Left ventricle myocardium superior (tissue), 1 donor: ENCODE results near the gene SHLD1. TPM values are rescaled to one million over a fixed set of nuclear protein-coding genes. Genes with fewer than 3 reads are reported as not detected.
"Not testable (repeated sequence)": the region's sequence is repeated elsewhere in the genome, so short reads cannot be mapped to it uniquely, and the experiment has no call there.

ENCODE experiments used
- ATAC-seq: fragments of 200-7000 bp; cut with Tn5 transposase; one replicate; pipeline ENCODE4 v1.9.1; 2020; ENCODE audit warnings: mild to moderate bottlenecking, moderate library complexity
- DNase-seq: peaks from one replicate; pipeline ENCODE4 v3.0.0-alpha.2; 2020
- intact Hi-C: fragments of 100-400 bp; cut with micrococcal nuclease; formaldehyde crosslinking; loops from one replicate; pipeline ENCODE4 v1.11.0; 2022
- total RNA-seq: library from RNA; stranded (reverse); fragmentation: NEBNext Ultra II Directional; extraction: Animal tissue kit (Norgen Biotek cat#: 25700); gene quantifications from one replicate; pipeline ENCODE4 v1.2.1, GENCODE V29; 2021
- donor health status: DM: no; HTN: yes; CAD: no; lungs with severe emphysema.

SHLD1 gene
- total RNA-seq, 1 donor from 2014 or later = 6.9 TPM

DNA sequence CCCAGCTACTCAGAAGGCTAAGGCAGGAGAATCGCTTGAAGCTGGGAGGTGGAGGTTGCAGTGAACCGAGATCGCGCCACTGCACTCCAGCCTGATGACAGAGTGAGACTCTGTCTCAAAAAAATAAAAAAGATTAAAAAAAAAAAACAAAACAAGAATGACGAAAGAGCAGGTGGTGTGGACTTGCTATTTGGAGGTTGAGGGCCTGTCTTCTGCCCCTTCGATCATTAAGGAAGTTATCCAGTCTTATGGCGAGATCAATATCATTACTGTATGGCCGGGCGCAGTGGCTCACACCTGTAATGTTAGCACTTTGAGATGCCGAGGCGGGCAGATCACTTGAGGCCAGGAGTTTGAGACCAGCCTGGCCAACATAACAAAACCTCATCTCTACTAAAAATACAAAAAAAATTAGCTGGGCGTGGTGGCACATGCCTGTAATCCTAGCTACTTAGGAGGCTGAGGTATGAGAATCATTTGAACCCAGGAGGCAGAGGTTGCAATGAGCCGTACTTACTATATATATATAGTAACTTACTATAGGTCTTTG is 53.6 kb downstream of the SHLD1 start:
- intact Hi-C loops, ATAC-seq, DNase-seq: not testable (repeated sequence)

DNA sequence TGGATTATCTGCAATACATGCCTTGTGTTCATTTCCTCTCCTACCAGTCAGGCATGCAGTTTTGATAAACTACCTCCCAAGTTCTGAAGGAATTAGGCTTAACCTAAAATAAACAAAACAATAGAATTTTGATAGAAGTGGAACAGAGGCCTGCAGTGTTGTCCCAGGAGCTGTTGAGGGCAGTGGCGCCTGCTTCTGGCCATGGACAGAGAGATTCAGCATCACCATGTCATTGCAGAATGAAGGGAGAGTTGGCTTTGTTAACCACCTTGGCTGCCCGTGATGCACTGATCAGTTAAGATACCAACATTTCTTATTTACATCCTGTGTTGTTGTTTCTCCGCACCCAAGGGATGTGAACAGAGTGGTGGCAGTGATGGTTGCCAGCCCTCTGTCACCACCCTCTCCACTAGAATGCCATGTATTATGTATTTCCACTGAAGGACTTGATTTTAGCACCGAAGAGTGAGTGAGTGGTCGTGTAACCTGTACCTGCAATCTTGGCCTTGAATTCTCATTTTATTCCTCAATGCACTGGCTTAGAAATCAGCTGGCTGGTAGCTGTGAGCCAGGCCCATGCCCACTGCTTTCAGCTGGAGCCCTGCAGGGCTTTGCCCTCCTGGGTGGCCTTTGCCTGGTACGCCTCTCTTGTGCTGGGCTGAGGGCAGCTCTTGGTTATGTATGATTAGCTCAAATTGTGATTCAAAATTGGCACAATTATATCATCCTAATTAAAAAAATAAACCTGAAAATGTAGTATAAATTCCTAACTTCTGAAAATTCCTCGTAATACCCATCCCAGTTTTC is 56.5 kb downstream of the SHLD1 start:
- DNase-seq (no peak), ATAC-seq (peak; percentile 66)
- intact Hi-C loops = no loop called here

GRCh38 chr20:5807431-5807830 is 57.2 kb downstream of the SHLD1 start:
- DNase-seq (no peak), ATAC-seq (no peak)
- intact Hi-C loops = no loop called here

DNA sequence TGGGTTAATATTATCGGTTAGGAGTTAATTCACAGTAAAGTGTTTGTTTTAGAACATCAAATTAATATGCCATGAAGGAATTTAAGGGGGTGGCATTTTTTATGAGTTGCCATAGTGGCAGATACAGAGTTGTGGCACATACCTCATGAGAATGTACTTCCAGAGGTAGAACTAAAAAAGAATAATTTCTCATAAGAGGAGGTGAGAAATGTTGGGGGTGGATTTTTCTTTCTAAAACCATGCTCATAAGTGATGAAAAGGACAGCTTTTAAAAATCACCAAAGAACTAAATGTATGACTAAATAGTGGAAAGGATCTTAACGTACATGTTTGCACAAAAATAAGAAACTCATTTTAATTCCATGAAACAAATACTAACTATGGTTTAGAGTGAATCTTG is 58.7 kb downstream of the SHLD1 start:
- ATAC-seq (no peak), DNase-seq (no peak)
- intact Hi-C loops = no loop called here

DNA sequence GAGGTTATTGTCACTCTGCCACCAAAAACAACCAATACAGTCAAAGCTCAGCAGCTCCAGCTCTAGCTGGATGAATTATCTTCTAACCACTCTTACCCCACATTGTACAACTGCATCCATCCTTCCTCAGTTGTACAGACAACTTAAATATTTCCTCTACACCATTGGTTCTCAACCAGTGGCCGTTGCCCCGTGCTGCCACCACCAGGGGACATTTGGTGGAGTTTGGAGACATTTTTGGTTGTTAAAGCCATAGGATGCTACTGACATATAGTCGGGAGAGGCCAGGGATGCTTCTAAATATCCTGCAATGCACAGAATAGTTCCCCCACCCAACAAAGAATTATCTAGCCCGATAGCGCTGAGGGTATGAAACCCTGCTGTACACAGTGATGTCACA is 59.3 kb downstream of the SHLD1 start:
- intact Hi-C loops = no loop called here
- ATAC-seq (no peak), DNase-seq (no peak)

DNA sequence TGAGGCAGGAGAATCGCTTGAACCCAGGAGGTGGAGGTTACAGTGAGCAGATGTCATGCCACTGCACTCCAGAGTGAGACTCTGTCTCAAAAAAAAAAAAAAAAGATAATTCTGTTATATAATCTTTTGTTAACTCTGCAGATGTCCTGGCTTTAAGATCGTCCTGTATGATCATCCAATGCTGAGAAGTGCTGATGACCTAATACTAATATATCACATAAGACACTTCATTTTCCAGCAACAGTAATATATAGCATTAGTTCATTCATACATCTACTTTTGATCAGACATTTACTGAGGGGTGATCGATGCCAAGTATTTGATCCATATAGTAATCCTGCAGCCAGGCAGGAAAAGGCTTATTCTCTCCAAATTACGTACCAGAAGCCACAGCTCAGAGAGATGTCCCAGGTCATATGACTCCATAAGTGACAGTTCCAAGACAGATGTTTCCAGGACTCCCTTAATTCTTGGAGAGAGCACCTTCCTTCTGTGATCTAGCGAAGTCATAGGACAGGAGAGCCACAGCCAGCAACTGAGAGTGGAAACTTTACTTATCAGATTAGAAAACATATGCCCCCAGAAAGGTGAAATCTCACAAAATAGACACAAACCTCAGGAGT is 60.7 kb downstream of the SHLD1 start:
- DNase-seq (no peak), ATAC-seq (no peak)
- intact Hi-C loops = no loop called here

DNA sequence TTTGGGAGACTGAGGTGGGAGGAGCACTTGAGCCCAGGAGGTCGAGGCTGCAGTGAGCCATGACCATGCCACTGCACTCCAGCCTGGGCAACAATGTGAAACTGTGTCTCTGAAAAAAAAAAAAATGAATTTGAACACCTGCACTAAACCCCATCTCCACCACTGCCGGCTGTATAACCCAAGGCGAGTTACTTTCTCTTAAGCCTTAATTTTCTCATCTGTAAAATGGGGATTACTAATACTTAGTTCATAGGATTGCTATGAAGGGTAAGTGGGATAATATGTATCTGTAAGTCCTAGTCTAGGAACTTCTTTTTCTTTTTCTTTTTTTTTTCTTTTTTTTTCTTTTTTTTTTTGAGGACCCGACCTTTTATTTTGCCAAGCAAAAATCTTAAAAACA is 61.5 kb downstream of the SHLD1 start:
- intact Hi-C loops = no loop called here
- ATAC-seq (no peak), DNase-seq (no peak)

GRCh38 chr20:5818346-5818681 is 68.1 kb downstream of the SHLD1 start:
- DNase-seq (no peak), ATAC-seq (no peak)
- intact Hi-C loops = no loop called here

- intact Hi-C loops = no loop called here
- no peak for ATAC-seq
- no peak for DNase-seq
Observed at GRCh38 chr20:5820738-5821137, 70.5 kb downstream of the SHLD1 start.

DNA sequence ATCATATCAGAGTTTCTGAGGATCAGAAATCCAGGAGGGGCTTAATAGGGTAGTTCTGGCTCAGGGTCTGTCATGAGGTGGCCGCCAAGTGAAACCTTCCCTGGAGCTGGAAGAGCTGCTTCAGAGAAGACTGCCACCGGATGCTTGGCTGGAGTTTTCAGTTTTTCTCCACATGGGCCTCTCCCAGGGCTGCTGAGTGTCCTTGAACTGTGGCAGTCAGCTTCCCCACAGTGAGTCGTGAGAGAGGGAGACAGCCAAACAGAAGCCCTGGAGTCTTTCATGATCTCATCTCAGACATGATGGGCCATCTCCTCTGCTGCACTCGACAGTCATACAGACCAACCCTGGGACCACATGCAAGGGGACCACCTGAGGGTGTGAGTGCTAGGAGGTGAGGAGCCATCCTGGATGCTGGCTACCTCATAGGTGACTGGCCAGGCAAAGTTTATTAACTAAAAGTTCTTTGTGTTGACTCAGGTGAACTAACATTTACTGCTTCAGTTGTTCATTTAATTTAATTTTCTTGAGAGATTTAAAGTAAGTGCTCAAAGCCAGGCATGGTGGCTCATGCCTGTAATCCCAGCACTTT is 71.5 kb downstream of the SHLD1 start:
- DNase-seq (no peak), ATAC-seq (peak; percentile 38)
- intact Hi-C loops = no loop called here

DNA sequence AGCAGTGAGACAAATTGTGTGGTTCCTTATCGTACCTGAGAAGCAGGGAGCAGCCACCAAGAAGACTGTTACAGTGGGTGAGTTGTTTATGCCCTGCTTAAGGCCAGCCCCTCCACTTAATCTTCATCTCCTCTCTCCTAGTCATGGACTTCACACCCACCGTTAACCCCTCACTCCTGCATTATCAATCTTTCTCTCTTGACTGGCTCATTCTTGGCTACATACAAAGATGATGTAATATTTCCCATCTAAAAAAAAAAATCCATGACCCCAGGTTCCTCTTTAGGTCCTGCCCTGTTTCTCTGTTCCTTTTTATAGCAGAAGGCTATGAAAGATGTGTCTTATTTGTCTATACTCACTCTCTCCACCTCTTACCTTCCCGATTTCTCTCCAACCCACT is 72.4 kb downstream of the SHLD1 start:
- ATAC-seq = no peak
- no peak for DNase-seq
- intact Hi-C loops = no loop called here

DNA sequence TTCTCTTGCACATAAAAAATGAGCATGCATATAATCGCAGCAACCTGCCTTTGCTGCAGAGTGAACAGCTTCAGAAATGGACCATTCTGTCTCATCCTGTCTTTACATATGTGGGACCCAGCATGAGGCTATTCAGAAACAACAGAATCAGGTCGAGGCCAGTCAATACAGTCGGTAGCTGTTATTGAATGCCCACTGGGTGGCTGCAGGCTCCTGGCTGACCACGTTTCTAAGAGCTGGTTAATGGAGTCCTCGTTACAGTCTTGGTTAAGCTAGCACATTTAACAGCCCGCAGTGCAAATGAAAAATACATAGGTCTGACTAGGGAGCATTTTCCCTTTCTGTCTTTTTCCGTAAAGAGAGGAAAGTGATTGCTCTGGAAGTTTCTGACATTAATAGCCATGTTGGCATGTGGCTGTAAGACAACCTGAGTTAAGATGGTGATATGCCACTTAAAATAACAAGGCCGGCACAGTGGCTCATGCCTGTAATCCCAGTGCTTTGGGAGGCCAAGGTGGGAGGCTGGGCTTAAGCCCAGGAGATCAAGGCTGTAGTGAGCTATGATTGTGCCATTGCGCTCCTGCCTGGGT is 75.0 kb downstream of the SHLD1 start:
- intact Hi-C loops = no loop called here
- ATAC-seq (peak; percentile 21), DNase-seq (no peak)

DNA sequence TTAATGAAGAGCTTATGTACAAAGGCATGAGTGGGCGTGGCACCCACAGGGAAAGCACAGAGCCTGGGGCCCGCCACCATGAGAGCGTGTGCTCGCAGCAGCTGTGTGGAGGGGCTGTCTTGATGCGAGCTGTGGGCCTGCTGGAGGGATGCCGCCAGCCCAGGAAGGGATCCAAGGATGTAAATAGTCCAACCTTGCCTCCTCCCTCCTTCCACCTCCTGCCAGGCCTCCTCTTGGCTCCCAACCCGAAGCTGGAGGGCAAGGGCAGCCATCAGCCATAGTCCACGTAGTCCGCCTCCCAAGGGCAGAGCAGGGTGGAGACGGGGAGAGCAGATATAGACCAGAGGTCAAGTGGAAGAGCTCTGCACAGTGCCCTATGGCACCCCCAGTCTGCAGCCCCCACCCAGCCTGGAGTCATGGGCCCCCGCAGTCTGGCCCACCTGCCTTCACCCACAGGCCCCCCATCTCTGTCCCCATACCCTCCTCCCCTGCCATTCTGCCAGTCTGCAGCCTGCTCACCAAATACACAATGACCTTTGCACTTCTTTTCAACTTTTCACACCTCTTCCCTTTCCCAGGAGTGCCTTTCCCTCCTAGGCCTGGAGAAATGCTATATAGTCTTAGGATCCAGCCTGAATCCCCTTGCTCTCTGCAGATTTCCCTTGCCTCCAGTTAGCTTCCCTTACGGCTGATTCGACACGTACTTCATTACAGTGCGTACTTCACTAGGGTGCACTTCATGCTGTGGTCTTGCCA is 77.1 kb downstream of the SHLD1 start:
- ATAC-seq (peak; percentile 90), DNase-seq (peak; percentile 74)
- intact Hi-C loops = no loop called here

DNA sequence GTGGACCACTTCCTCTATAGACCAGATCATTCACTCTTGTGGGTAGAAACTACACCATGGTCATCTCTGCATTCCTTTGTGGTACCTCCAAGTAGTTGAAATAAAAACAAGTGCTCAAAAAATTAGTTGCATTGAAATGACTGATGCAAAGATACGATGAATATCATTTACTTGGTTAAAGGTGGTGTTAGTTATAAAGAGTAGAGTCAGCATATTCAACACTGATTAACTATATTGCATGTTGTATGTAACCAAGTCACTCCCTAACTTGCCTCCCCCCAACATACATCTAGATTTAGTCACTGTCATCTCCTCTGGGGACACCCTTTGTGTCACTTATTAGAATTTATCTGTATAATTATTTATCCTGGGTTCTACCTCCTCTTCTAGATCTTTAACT is 77.7 kb downstream of the SHLD1 start:
- DNase-seq = no peak
- intact Hi-C loops = no loop called here
- ATAC-seq = no peak

DNA sequence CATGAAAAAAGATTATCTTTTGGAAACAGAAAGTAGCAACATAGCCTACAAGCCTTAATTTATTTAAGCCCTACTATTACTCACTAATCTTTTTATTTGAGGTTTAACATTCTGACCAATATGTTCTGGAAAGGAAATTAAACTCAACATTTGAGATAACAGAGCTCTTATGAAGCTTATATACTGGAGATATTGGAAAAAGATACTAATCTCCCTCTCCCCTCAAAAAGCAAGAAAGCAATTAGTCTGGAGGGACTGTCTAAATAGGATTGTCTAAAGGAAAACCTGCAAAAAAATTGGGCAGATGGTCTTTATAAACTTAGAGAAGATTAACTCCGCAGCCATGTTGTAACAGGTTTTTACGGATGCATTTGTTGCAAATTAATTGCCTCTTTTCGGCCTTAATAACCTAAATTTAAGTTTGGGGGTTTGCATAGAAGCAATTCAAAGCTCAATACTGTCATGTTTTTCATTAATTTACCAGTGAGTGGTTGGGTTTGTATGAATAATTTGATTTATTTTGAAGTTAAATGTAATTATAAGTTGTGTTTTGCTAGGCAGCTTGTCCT is 79.1 kb downstream of the SHLD1 start:
- ATAC-seq (no peak), DNase-seq (no peak)
- intact Hi-C loops = no loop called here

DNA sequence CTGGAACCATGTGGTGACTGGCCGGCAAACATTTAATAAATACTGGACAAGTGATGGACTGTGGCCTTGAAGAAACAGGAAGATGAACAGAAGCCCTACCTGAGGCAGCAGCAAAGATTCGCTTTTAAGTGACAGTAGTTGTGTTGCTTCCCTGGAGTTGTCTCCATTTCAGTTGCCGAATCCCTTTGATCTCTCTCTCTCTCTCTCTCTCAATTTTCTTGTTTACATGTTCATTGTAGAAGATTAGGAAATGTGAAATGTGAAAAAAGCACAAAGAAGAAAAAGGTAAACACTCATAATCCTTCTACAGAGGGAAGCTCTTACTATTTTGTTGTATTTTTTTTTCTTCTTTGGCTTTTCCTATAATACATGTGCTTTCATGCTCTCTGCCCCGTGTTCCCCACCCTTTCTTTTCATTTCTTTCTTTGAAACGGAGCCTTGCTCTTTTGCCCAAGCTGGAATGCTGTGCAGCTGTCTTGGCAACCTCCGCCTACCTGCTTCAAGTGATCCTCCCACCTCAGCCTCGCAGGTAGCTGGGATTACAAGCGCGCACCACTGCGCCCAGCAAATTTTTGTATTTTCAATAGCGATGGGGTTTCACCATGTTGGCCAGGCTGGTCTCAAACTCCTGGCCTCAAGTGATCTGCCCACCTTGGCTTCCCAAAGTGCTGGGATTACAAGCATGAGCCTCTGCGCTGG is 81.5 kb downstream of the SHLD1 start:
- ATAC-seq (no peak), DNase-seq (no peak)
- intact Hi-C loops = no loop called here

- intact Hi-C loops = no loop called here
- ATAC-seq (peak; percentile 95), DNase-seq (no peak)
Observed at GRCh38 chr20:5833309-5833941, 83.2 kb downstream of the SHLD1 start.

- no peak for ATAC-seq
- DNase-seq = no peak
- intact Hi-C loops = no loop called here
Observed at GRCh38 chr20:5834436-5835005, 84.3 kb downstream of the SHLD1 start.
